NOMO-1 treated with dmso at 0.1 percent for 144 hours (cell line): ENCODE measurements around the gene PTH1R.
A peak's percentile ranks its signal among the peaks of the same experiment; 100 is the strongest.
"Not testable (repeated sequence)": the region's sequence is repeated elsewhere in the genome, so short reads cannot be mapped to it uniquely, and the experiment has no call there.

Experiments
- DNase-seq: peaks from one replicate; lab custom pipeline; 2025; ENCODE audit not compliant: unreplicated experiment; lab: John Stamatoyannopoulos, UW

Gene PTH1R

DNA sequence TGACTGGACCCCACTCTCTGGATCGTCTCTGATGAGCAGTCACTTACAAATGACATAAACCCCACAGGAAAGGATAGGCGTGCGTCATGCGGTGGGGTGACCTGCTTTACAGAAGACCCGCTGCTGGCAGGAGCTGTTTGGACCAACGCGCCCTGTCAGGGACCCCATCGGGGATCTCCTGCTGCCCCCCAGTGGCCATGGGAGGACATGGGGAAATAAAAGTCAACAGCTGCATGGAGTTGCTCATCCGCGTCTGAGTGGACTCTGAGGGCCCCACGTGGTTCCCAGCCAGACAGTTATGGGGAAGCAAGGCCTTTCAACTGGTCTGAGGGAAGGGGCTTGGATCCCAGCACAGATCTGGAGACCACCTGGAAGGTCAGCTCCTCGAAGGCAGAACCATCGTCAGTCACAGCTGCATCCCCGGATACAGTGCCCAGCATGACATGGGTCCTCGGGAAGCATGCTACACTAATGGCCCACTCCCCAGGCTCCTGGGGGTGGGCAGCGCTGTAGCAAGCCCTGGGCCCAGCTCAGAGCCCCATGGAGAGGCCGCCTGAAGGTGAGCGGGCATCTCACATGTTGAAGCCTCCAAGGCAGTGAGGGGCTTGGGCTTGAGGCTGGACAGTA is 32.1 kb downstream of the PTH1R start:
- DNase-seq, result peak; percentile 26

DNA sequence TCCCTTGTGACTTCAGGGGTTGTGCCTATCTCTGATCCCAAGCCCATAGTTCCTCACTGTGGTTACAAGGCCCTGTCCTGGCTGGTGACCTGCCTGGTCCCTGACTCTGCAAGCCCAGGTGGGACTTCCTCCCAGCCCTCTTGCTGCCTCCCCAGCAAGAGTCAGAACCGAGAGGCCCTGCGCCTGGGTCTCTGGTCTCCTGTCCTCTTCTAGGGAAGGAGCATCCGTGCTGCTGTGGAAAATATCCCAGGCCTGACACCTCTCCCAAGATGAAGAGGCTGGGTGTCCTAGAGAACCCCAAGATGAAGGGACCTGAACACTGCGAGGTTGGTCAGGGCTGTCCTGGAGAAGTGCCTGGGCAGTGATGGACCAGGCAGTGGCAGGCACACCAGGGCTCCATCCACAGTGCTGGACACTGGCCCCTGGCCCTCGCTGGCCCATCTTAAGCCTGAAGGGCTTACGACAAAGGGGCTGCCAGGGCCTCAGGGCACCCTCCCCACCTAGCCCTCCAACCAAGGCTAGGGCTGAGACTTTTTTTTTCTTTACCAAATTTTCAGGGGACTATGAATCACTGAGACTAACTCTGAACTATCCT is 32.7 kb downstream of the PTH1R start:
- DNase-seq, result no peak

DNA sequence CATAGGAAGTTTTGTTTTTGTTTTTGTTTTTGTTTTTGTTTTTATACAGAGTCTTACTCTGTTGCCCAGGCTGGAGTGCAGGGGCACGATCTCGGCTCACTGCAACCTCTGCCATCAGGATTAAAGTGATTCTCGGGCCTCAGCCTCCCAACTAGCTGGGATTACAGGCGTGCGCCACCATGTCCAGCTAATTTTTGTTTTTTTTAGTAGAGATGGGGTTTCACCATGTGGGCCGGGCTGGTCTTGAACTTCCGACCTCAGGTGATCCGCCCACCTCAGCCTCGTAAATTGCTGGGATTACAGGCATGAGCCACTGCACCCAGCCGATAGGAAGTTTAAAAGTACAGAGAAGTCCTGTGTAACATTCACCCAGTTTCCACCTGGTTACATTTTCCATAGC is 33.4 kb downstream of the PTH1R start:
- not testable (repeated sequence) for DNase-seq

- no peak for DNase-seq
Measured at GRCh38 chr3:46912986-46913385, 35.5 kb downstream of the PTH1R start.

- DNase-seq, result no peak
Measured at GRCh38 chr3:46913644-46914043, 36.1 kb downstream of the PTH1R start.

GRCh38 chr3:46914849-46915248 is 37.3 kb downstream of the PTH1R start:
- no peak for DNase-seq

DNA sequence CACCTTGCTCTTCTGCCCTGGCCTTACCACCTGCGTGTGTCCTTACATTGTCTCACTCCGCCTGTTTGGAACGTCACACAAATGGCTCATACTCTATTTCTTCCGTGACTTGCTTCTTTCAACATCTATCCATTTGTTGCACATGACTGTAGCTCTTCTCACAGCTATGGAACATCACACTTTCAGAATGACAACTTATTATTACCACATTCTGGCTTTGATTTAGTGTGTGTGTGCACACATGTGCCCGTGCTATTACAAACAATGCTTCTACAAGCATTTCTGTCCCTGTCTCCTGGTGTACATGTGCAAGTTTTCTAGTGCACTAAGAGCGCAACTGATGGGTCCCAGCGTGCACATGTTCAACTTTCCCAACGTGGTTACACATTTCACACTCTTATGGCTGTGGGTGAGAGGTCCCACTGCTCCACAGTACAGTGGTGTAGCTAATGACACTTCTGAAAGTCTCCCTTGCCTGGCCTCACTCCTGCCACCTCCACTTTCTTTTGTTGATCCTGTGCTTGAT is 37.8 kb downstream of the PTH1R start:
- DNase-seq, result no peak

- DNase-seq, result no peak
Measured at GRCh38 chr3:46916278-46916677, 38.8 kb downstream of the PTH1R start.

DNA sequence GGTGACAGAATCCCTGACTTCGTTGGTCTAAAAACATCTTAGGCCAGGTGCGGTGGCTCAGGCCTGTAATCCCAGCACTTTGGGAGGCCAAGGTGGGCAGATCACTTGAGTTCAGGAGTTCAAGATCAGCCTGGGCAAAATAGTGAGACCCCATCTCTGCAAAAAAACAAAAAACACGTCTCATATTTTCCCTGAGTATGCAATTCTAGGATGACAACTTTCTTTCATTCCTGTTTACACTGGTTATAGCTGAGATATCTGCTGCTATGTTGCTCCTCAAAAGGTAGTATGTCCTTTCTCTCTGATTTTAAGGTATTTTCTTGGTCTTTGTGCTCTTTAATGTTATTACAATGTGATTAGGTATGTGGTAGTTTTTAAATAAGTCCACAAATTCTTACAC is 39.3 kb downstream of the PTH1R start:
- DNase-seq, result no peak

GRCh38 chr3:46917257-46917656 is 39.7 kb downstream of the PTH1R start:
- no peak for DNase-seq

DNA sequence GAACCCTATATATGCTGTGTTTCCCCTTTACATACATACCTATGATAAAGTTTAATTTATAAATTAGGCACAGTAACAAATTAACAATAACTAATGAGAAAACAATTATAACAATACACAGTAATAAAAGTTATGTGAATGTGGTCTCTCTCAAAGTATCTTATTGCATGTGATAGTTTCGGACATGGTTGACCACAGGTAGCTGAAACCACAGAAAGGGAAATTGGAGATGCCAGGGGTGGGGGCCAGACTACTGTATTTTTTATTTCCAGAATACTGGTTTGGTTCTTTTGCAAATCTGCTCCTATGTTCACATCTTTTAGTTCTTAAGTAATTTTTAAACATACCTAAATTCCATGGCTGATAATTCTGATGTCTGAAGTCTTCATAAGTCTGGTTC is 40.7 kb downstream of the PTH1R start:
- no peak for DNase-seq

DNA sequence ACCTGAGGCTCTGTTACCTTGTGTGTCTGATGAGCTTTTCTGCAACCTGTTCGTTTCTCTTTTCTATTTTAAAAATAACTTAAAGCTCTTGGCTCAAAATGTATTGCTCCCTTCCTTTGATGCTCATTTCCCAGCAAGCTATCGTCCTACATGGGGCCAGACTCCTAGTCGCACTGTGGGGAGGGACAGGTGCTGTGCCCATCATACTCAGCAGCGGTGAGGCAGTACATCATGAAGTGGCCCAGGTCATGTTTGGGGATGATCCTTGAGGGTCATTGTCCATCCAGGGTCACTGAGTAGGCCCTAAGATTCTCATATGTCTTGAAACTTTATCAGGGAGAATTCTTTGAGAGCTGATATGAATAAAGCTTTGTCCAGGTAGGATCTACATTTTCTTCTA is 41.1 kb downstream of the PTH1R start:
- no peak for DNase-seq

DNA sequence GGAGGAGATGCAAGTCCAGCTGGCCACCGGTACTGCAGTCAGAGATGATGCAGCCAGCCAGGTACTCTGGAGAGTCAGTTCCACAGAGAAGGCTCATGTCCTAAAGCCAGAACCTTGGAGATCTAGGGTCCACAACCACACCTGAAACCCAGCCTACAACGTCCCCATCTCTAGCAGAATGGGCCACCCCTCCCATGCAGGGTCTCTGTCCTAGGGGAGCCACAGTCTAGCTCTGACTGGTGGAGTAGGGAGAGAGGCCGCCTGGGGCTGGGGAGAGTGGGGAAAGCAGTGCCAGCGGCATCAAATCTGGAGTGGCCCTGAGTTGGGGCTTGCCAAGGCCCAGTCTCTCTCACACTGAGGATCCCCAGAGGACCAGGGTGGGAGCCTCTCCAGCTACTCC is 43.5 kb downstream of the PTH1R start:
- no peak for DNase-seq

- DNase-seq, result no peak
Measured at GRCh38 chr3:46921871-46922271, 44.4 kb downstream of the PTH1R start.

- no peak for DNase-seq
Measured at GRCh38 chr3:46922426-46922825, 44.9 kb downstream of the PTH1R start.

- no peak for DNase-seq
Measured at GRCh38 chr3:46922871-46923558, 45.5 kb downstream of the PTH1R start.

- DNase-seq, result no peak
Measured at GRCh38 chr3:46923559-46924350, 46.2 kb downstream of the PTH1R start.

GRCh38 chr3:46924921-46925584 is 47.5 kb downstream of the PTH1R start:
- DNase-seq, result no peak

- no peak for DNase-seq
Measured at GRCh38 chr3:46925585-46925934, 48.0 kb downstream of the PTH1R start.

GRCh38 chr3:46926039-46926438 is 48.5 kb downstream of the PTH1R start:
- no peak for DNase-seq

- no peak for DNase-seq
Measured at GRCh38 chr3:46926447-46926846, 48.9 kb downstream of the PTH1R start.
